GM23248 (cell line): ENCODE measurements around the gene SEZ6L.

Experiments used
- EZH2 ChIP-seq: fragments of 200-600 bp; sonication (generic); IDR thresholded peaks from 2 replicates; pipeline ENCODE4 v1.6.1; 2018; ENCODE audit warnings: antibody characterized with exemption, mild to moderate bottlenecking; ENCODE audit not compliant: insufficient read depth, poor library complexity, severe bottlenecking
- EZH2phosphoT487 ChIP-seq: fragments of 200-600 bp; sonication (generic); IDR thresholded peaks from 2 replicates; pipeline ENCODE4 v1.6.1; 2018; ENCODE audit warnings: antibody characterized with exemption, moderate library complexity, mild to moderate bottlenecking, low read depth; ENCODE audit not compliant: insufficient read depth

GRCh38 chr22:26357281-26357680 is 188.0 kb downstream of the SEZ6L start:
- TF ChIP-seq EZH2 (no peak), EZH2phosphoT487 (no peak)
